ENCODE measurements around the gene DNAH14. TPM values are rescaled to one million over a fixed set of nuclear protein-coding genes. Genes with fewer than 3 reads are reported as not detected.

Gene DNAH14
- total and polyA plus RNA-seq, 2 of the 8 experiments (the other 6 are each of a cell fraction or from before 2014, with no cell fraction given) = 8.4 to 40.7 TPM

DNA sequence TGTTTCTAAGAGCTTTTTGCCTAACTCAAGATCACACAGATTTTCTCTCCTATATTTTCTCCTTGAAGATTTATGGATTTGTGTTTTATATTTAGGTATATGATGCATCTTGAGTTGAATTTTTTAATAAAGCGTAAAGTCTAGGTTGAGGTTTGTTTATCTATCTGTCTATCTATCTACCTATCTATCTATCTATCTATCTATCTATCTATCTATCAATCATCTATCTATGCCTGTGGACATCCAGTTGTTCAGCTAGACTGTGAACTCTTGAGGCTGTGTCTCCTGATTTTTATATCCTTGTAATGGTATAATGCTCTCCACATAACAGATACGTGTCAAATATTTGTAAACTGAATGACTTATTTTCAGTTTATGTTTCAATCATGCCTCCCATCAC, 120.1 kb downstream of the DNAH14 start:
- ChIA-PET POLR2A (ENCODE audit: partially characterized antibody) (no interaction called here), CTCF (ENCODE audit: partially characterized antibody) (no interaction called here)
- H4K91ac ChIP-seq (replicated peaks; ENCODE audit: insufficient read length, low read length) = no peak overlapping the region

More for the DNA sequence above, 120.1 kb downstream of the DNAH14 start:
- Histone ChIP-seq H2BK15ac (ENCODE audit: low read length) (no peak overlapping the region), H3K56ac (replicated peaks; ENCODE audit: insufficient read length, low read depth, low read length) (no peak overlapping the region), H3K79me2 (ENCODE audit: control insufficient read depth in 1 of 2, insufficient read depth in 2 of 2, low read length in 2 of 2) (no peaks in the 10 kb centered on the region), H3K9ac (replicated peaks in 1 of 4; ENCODE audit: extremely low read depth in 1 of 4, low read depth in 3 of 4, low read length in 3 of 4) (no peak overlapping the region), H2AK5ac (ENCODE audit: low read depth, low read length) (no peak overlapping the region), H4K5ac (ENCODE audit: insufficient read length, low read depth, low read length) (no peak overlapping the region), H3K4ac (replicated peaks; ENCODE audit: insufficient read length, low read depth, low read length) (no peak overlapping the region), H3K9me3 (ENCODE audit: insufficient read depth in 2 of 2, low read depth in 1 of 2, low read length in 1 of 2) (no peaks in the 10 kb centered on the region), H2BK12ac (ENCODE audit: low read depth, low read length) (no peak overlapping the region), H3K27ac (ENCODE audit: low read depth, low read length) (no peak overlapping the region), H3K4me3 (ENCODE audit: extremely low read depth in 1 of 4, insufficient read depth in 2 of 4, low read depth in 3 of 4, low read length in 4 of 4) (no peak overlapping the region), H3K79me1 (ENCODE audit: low read depth, low read length) (no peaks in the 10 kb centered on the region), H3K18ac (ENCODE audit: extremely low read depth, low read length) (no peak overlapping the region), H3K23ac (ENCODE audit: insufficient read length) (no peak overlapping the region), H3K36me3 (ENCODE audit: control insufficient read depth in 2 of 4, insufficient read depth in 4 of 4, low read length in 3 of 4) (no peaks in the 10 kb centered on the region), H2BK120ac (replicated peaks; ENCODE audit: low read depth, low read length) (no peak overlapping the region), H2BK5ac (ENCODE audit: low read depth, low read length) (no peak overlapping the region), H3K27me3 (replicated peaks in 1 of 4; ENCODE audit: control insufficient read depth in 3 of 4, extremely low read depth in 1 of 4, insufficient read depth in 3 of 4, low read length in 3 of 4) (no peaks in the 10 kb centered on the region), H3K4me2 (ENCODE audit: insufficient read depth in 1 of 2, low read depth in 2 of 2, low read length in 2 of 2) (no peak overlapping the region), H2BK20ac (ENCODE audit: low read length) (no peak overlapping the region), H4K8ac (ENCODE audit: extremely low read depth, insufficient read depth, low read length) (no peak overlapping the region), H3K14ac (ENCODE audit: insufficient read length) (no peak overlapping the region), H4K20me1 (replicated peaks in 1 of 2; ENCODE audit: control insufficient read depth in 1 of 2, insufficient read depth in 2 of 2, low read length in 2 of 2) (no peaks in the 10 kb centered on the region), H3K4me1 (replicated peaks in 1 of 4; ENCODE audit: control insufficient read depth in 3 of 4, insufficient read depth in 4 of 4, low read length in 3 of 4) (no peaks in the 10 kb centered on the region), H2AFZ (ENCODE audit: low read length) (no peak overlapping the region), H3K23me2 (ENCODE audit: low read depth, low read length) (no peaks in the 10 kb centered on the region)
- FAIRE-seq = no peak
- 95 to 100% methylated on average over 1 to 2 of the region's 2 CpGs for WGBS, 2 experiments (ENCODE audit: extremely low coverage in 1 of 2, insufficient coverage in 1 of 2, insufficient read length in 1 of 2, insufficient replicate concordance in 2 of 2, low coverage in 1 of 2, low lambda C conversion rate in 2 of 2, missing lambda C conversion rate in 1 of 2)
- TF ChIP-seq EZH2 (IDR thresholded peaks at IDR 0.05; ENCODE audit: low read depth, low read length, severe bottlenecking) (no peak), E2F6 (IDR thresholded peaks at IDR 0.05) (no peak), EP300 (IDR thresholded peaks at IDR 0.05; ENCODE audit: borderline replicate concordance in 1 of 2, low read depth in 2 of 2, low read length in 2 of 2) (no peak), SP2 (IDR thresholded peaks at IDR 0.05; ENCODE audit: low read length) (no peak)
- DNase-seq (ENCODE audit: low read depth in 1 of 2, low spot score in 2 of 2) = no peak

Measured in H1 (cell line).